CD4-positive, alpha-beta T cell treated with Interleukin-15 for 1 hour (primary cell): Measurements from ENCODE around the gene PDCD6IP.
"Not testable (repeated sequence)": the region's sequence is repeated elsewhere in the genome, so short reads cannot be mapped to it uniquely, and the experiment has no call there.

ENCODE experiments used
- DNase-seq: peaks from one replicate; pipeline ENCODE4 v3.0.0-alpha.2; 2020

The PDCD6IP gene

GRCh38 chr3:33792167-33792892 is 6.1 kb upstream of the PDCD6IP start:
- no peak for DNase-seq

GRCh38 chr3:33795131-33795530 is 3.3 kb upstream of the PDCD6IP start:
- DNase-seq = no peak

GRCh38 chr3:33795856-33796536 is 2.4 kb upstream of the PDCD6IP start:
- DNase-seq = no peak

- no peak for DNase-seq
Observed at GRCh38 chr3:33798113-33798417, 365 bp upstream of the PDCD6IP start.

GRCh38 chr3:33799202-33799551 is 747 bp downstream of the PDCD6IP start:
- no peak for DNase-seq

GRCh38 chr3:33803252-33803651 is 4.8 kb downstream of the PDCD6IP start:
- no peak for DNase-seq

- DNase-seq = no peak
Observed at GRCh38 chr3:33803894-33804526, 5.6 kb downstream of the PDCD6IP start.

- DNase-seq = no peak
Observed at GRCh38 chr3:33807191-33807590, 8.8 kb downstream of the PDCD6IP start.

- no peak for DNase-seq
Observed at GRCh38 chr3:33808559-33808958, 10.1 kb downstream of the PDCD6IP start.

- DNase-seq = no peak
Observed at GRCh38 chr3:33810545-33810944, 12.1 kb downstream of the PDCD6IP start.

GRCh38 chr3:33821989-33822388 is 23.6 kb downstream of the PDCD6IP start:
- DNase-seq = no peak

- DNase-seq = no peak
Observed at GRCh38 chr3:33823821-33824220, 25.4 kb downstream of the PDCD6IP start.

GRCh38 chr3:33825111-33825510 is 26.7 kb downstream of the PDCD6IP start:
- no peak for DNase-seq

GRCh38 chr3:33826206-33826605 is 27.8 kb downstream of the PDCD6IP start:
- no peak for DNase-seq

- no peak for DNase-seq
Observed at GRCh38 chr3:33826688-33827087, 28.3 kb downstream of the PDCD6IP start.

GRCh38 chr3:33829720-33830119 is 31.3 kb downstream of the PDCD6IP start:
- DNase-seq = no peak

- no peak for DNase-seq
Observed at GRCh38 chr3:33831053-33831452, 32.6 kb downstream of the PDCD6IP start.

- DNase-seq = no peak
Observed at GRCh38 chr3:33833408-33834095, 35.1 kb downstream of the PDCD6IP start.

GRCh38 chr3:33834096-33834453 is 35.6 kb downstream of the PDCD6IP start:
- DNase-seq = no peak

GRCh38 chr3:33837182-33837581 is 38.8 kb downstream of the PDCD6IP start:
- DNase-seq = not testable (repeated sequence)

GRCh38 chr3:33839283-33839682 is 40.9 kb downstream of the PDCD6IP start:
- no peak for DNase-seq

GRCh38 chr3:33840179-33840578 is 41.7 kb downstream of the PDCD6IP start:
- no peak for DNase-seq

GRCh38 chr3:33848624-33849347 is 50.4 kb downstream of the PDCD6IP start:
- DNase-seq = no peak
